H9 (cell line): ENCODE measurements around the gene MLPH. TPM values are rescaled to one million over a fixed set of nuclear protein-coding genes. Genes with fewer than 3 reads are reported as not detected.

ENCODE experiments used
- DNase-seq: peaks from one replicate; pipeline ENCODE4 v3.0.0-alpha.2; 2017
- H2AFZ ChIP-seq: one replicate; pipeline ENCODE4 v1.6.1; 2013; ENCODE audit warnings: mild to moderate bottlenecking, low read length, control low read depth, moderate library complexity
- H2AK5ac ChIP-seq: 2 replicates; pipeline ENCODE4 v1.6.1; 2013; ENCODE audit warnings: low read length, control low read depth, mixed read lengths; ENCODE audit not compliant: insufficient read length
- H2BK120ac ChIP-seq: one replicate; pipeline ENCODE4 v1.6.1; 2013; ENCODE audit warnings: low read depth, mild to moderate bottlenecking, low read length, control low read depth, inconsistent platforms; ENCODE audit not compliant: poor library complexity, severe bottlenecking
- H2BK12ac ChIP-seq: 2 replicates; pipeline ENCODE4 v1.6.1; 2013; ENCODE audit warnings: low read length, control low read depth, mixed read lengths, low read depth; ENCODE audit not compliant: insufficient read length
- H2BK15ac ChIP-seq: 2 replicates; pipeline ENCODE4 v1.6.1; 2013; ENCODE audit warnings: low read depth, low read length, control low read depth
- H2BK20ac ChIP-seq: one replicate; pipeline ENCODE4 v1.6.1; 2013; ENCODE audit warnings: low read depth, mild to moderate bottlenecking, low read length, control low read depth, inconsistent platforms; ENCODE audit not compliant: poor library complexity, severe bottlenecking
- H2BK5ac ChIP-seq: 2 replicates; pipeline ENCODE4 v1.6.1; 2013; ENCODE audit warnings: low read length, control low read depth, mixed read lengths; ENCODE audit not compliant: insufficient read length
- H3K14ac ChIP-seq: 2 replicates; pipeline ENCODE4 v1.6.1; 2013; ENCODE audit warnings: low read length, control low read depth; ENCODE audit not compliant: insufficient read depth
- H3K18ac ChIP-seq: 2 replicates; pipeline ENCODE4 v1.6.1; 2013; ENCODE audit warnings: low read depth, mild to moderate bottlenecking, mixed read lengths, low read length, control low read depth; ENCODE audit not compliant: insufficient read length
- H3K23ac ChIP-seq: 2 replicates; pipeline ENCODE4 v1.6.1; 2013; ENCODE audit warnings: low read length, control low read depth, mixed read lengths, low read depth; ENCODE audit not compliant: insufficient read length
- H3K23me2 ChIP-seq: 2 replicates; pipeline ENCODE4 v1.6.1; 2013; ENCODE audit warnings: low read depth, mild to moderate bottlenecking, mixed read lengths, low read length, control low read depth; ENCODE audit not compliant: insufficient read length, poor library complexity, severe bottlenecking
- H3K27ac ChIP-seq: 2 replicates; pipeline ENCODE4 v1.5.1; 2013; ENCODE audit warnings: low read length, control low read depth, mixed read lengths, low read depth; ENCODE audit not compliant: insufficient read length
- H3K27me3 ChIP-seq: 2 replicates; pipeline ENCODE4 v1.6.1; 2013; ENCODE audit warnings: low read length, control low read depth, inconsistent platforms; ENCODE audit not compliant: insufficient read depth
- H3K4ac ChIP-seq: 2 replicates; pipeline ENCODE4 v1.6.1; 2013; ENCODE audit warnings: low read depth, mild to moderate bottlenecking, control low read depth, inconsistent platforms, low read length, moderate library complexity
- H3K4me1 ChIP-seq: 2 replicates; pipeline ENCODE4 v1.6.1; 2013; ENCODE audit warnings: low read length, control low read depth, inconsistent platforms; ENCODE audit not compliant: insufficient read depth
- H3K4me2 ChIP-seq: 2 replicates; pipeline ENCODE4 v1.6.1; 2013; ENCODE audit warnings: low read length, control low read depth, mixed read lengths; ENCODE audit not compliant: insufficient read length, insufficient read depth
- H3K56ac ChIP-seq: 2 replicates; pipeline ENCODE4 v1.6.1; 2013; ENCODE audit warnings: low read depth, mild to moderate bottlenecking, mixed read lengths, low read length, control low read depth; ENCODE audit not compliant: insufficient read length
- H3K79me1 ChIP-seq: 2 replicates; pipeline ENCODE4 v1.6.1; 2013; ENCODE audit warnings: low read depth, mild to moderate bottlenecking, moderate library complexity, low read length, control low read depth, inconsistent platforms; ENCODE audit not compliant: insufficient read depth, poor library complexity, severe bottlenecking
- H3K79me2 ChIP-seq: 2 replicates; pipeline ENCODE4 v1.6.1; 2013; ENCODE audit warnings: low read length, control low read depth, inconsistent platforms; ENCODE audit not compliant: insufficient read depth
- H3K9ac ChIP-seq: 2 replicates; pipeline ENCODE4 v1.6.1; 2013; ENCODE audit warnings: low read length, control low read depth, mixed read lengths; ENCODE audit not compliant: insufficient read length; ENCODE audit errors: extremely low read depth
- H3K9me3 ChIP-seq: one replicate; pipeline ENCODE4 v1.6.1; 2013; ENCODE audit warnings: low read depth, low read length, inconsistent platforms; ENCODE audit not compliant: control insufficient read depth
- H3T11ph ChIP-seq: one replicate; pipeline ENCODE4 v1.6.1; 2013; ENCODE audit warnings: mild to moderate bottlenecking, low read length, control low read depth, inconsistent platforms
- H4K20me1 ChIP-seq: one replicate; pipeline ENCODE4 v1.6.1; 2013; ENCODE audit not compliant: control insufficient read depth, insufficient read length, insufficient read depth
- H4K5ac ChIP-seq: 2 replicates; pipeline ENCODE4 v1.6.1; 2013; ENCODE audit warnings: low read depth, mild to moderate bottlenecking, mixed read lengths, low read length, control low read depth; ENCODE audit not compliant: insufficient read length
- H4K8ac ChIP-seq: replicated peaks from 2 replicates; pipeline ENCODE4 v1.6.1; 2013; ENCODE audit warnings: low read length, control low read depth, mixed read lengths, low read depth; ENCODE audit not compliant: insufficient read length
- H4K91ac ChIP-seq: 2 replicates; pipeline ENCODE4 v1.6.1; 2013; ENCODE audit warnings: low read depth, mild to moderate bottlenecking, moderate library complexity, mixed read lengths, low read length, control low read depth; ENCODE audit not compliant: insufficient read length
- H3K27ac Mint-ChIP-seq, 3 experiments: 2 replicates in 2 of 3; 3 replicates in 1 of 3; pipeline ENCODE4 v1.8.0; 2020 to 2021; ENCODE audit warnings: mixed read lengths in 3 of 3, mild to moderate bottlenecking in 1 of 3, moderate library complexity in 1 of 3
- H3K27me3 Mint-ChIP-seq: 2 replicates; pipeline ENCODE4 v1.8.0; 2021; ENCODE audit warnings: low read depth, mild to moderate bottlenecking, moderate library complexity, mixed read lengths
- H3K36me3 Mint-ChIP-seq, 3 experiments: 2 replicates in 2 of 3; 3 replicates in 1 of 3; pipeline ENCODE4 v1.8.0; 2020 to 2021; ENCODE audit warnings: low read depth in 3 of 3, mixed read lengths in 3 of 3; ENCODE audit not compliant: insufficient read depth in 1 of 3
- H3K4me1 Mint-ChIP-seq, 2 experiments: 2 replicates each; pipeline ENCODE4 v1.8.0; 2020; ENCODE audit warnings: mixed read lengths in 2 of 2
- H3K4me3 Mint-ChIP-seq, 2 experiments: 2 replicates in 1 of 2; 3 replicates in 1 of 2; pipeline ENCODE4 v1.8.0; 2020 to 2021; ENCODE audit warnings: mild to moderate bottlenecking in 2 of 2, mixed read lengths in 2 of 2, moderate library complexity in 1 of 2
- H3K9me3 Mint-ChIP-seq, 2 experiments: 2 replicates in 1 of 2; 3 replicates in 1 of 2; pipeline ENCODE4 v1.8.0; 2020; ENCODE audit warnings: mild to moderate bottlenecking in 2 of 2, mixed read lengths in 2 of 2, moderate library complexity in 1 of 2
- WGBS: extraction: QIAGEN DNeasy Blood & Tissue Kit; methylation state at CpG from one replicate; pipeline ENCODE4 v1.1.7; 2013; ENCODE audit warnings: missing lambda C conversion rate, low lambda C conversion rate, mixed read lengths; ENCODE audit not compliant: insufficient read length; ENCODE audit errors: extremely low coverage; 5-methylcytosine and 5-hydroxymethylcytosine counted together
- total RNA-seq: library from RNA; stranded (reverse); gene quantifications from 2 replicates; pipeline ENCODE4 v1.2.1, GENCODE V29; 2021
- TF ChIP-seq, protein P1 (sequence below): fragments of 200-600 bp; sonication (generic); conservative IDR thresholded peaks from 3 replicates; pipeline ENCODE4 v1.8.0; 2021; ENCODE audit warnings: antibody characterized with exemption, mild to moderate bottlenecking

Gene MLPH
- total RNA-seq, 1 experiment from 2014 or later, result 3.4 TPM

DNA sequence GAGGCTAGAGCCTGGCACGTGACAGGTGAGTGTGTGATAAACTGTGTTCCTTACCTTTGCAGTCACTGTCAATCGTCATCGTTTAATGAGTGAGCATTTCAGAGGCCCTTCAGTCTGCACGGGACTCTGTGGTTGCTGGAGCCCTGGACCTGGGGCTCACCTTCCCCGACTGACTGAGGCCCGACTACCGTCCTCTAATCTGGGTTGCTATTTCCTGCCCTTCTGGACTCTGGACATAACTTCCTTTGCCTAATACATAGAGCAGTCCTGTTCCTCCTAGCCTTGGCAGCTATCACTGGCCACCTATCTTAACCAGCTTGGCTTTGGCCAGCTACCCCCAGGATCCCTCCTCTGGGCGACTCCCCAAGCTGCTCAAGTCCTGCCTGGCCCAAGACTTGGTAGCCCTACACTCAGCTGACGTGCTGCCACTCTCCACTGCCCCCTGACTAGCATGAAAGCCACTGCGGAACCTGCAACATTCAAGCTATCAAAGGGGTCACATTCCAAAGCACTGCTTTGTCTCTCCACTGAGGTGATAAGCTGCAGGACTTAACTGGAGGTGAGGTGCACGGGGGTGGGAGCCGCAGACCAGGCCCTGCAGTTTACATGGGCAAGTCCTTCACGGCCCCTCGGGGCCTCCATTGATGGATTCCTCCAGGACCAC is 114.5 kb downstream of the MLPH start:
- H3K4me1 ChIP-seq, result peaks cover 5% of the 10 kb centered on the region; the same call in 1 of the 2 replicates
- TF ChIP-seq, protein P1, sequence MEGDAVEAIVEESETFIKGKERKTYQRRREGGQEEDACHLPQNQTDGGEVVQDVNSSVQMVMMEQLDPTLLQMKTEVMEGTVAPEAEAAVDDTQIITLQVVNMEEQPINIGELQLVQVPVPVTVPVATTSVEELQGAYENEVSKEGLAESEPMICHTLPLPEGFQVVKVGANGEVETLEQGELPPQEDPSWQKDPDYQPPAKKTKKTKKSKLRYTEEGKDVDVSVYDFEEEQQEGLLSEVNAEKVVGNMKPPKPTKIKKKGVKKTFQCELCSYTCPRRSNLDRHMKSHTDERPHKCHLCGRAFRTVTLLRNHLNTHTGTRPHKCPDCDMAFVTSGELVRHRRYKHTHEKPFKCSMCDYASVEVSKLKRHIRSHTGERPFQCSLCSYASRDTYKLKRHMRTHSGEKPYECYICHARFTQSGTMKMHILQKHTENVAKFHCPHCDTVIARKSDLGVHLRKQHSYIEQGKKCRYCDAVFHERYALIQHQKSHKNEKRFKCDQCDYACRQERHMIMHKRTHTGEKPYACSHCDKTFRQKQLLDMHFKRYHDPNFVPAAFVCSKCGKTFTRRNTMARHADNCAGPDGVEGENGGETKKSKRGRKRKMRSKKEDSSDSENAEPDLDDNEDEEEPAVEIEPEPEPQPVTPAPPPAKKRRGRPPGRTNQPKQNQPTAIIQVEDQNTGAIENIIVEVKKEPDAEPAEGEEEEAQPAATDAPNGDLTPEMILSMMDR, result peak; percentile 54
- no peak overlapping the region for H2BK20ac ChIP-seq
- Mint-ChIP-seq H3K4me1 (peaks cover 63 to 64% of the 10 kb centered on the region in 2 experiments), H3K27ac (no peak overlapping the region; a peak in 1 of 7 replicates), H3K4me3 (peak overlapping the region in 1 of 2 experiments; percentile 21; a peak in 1 of 5 replicates), H3K27me3 (peaks cover 17% of the 10 kb centered on the region), H3K36me3 (peaks cover 7 to 11% (median 7%) of the 10 kb centered on the region in 3 experiments), H3K9me3 (peaks cover 14 to 15% of the 10 kb centered on the region in 2 experiments)
- H2AK5ac ChIP-seq, result no peak overlapping the region
- no peak overlapping the region for H2BK12ac ChIP-seq
- H2BK5ac ChIP-seq, result no peak overlapping the region
- no peaks in the 10 kb centered on the region for H3K79me1 ChIP-seq
- no peak overlapping the region for H3K23ac ChIP-seq
- H3K4ac ChIP-seq, result no peak overlapping the region
- no peak overlapping the region for H3K9ac ChIP-seq
- H3K27me3 ChIP-seq, result no peaks in the 10 kb centered on the region
- no peak overlapping the region for H2BK120ac ChIP-seq
- no peak overlapping the region for H4K8ac ChIP-seq
- H3K27ac ChIP-seq, result no peak overlapping the region
- no peaks in the 10 kb centered on the region for H3K23me2 ChIP-seq
- H3K4me2 ChIP-seq, result no peak overlapping the region
- H3K56ac ChIP-seq, result no peak overlapping the region
- H2AFZ ChIP-seq, result no peak overlapping the region
- no peak overlapping the region for H4K5ac ChIP-seq
- H2BK15ac ChIP-seq, result no peak overlapping the region
- peak overlapping the region; percentile 10 for H3K14ac ChIP-seq
- H4K20me1 ChIP-seq, result no peaks in the 10 kb centered on the region
- peaks cover 3% of the 10 kb centered on the region for H3K9me3 ChIP-seq
- DNase-seq, result peak; percentile 79
- no CpG with 5 or more reads among the region's 14 CpGs for WGBS
- H4K91ac ChIP-seq, result no peak overlapping the region
- H3T11ph ChIP-seq, result no peak overlapping the region
- H3K18ac ChIP-seq, result peak overlapping the region; percentile 22
- no peaks in the 10 kb centered on the region for H3K79me2 ChIP-seq
